SU-DHL-6 (cell line): ENCODE data around the gene KIZ.

Source experiments
- H2AFZ ChIP-seq: fragments of 200-600 bp; sonication (generic); 2 replicates; pipeline ENCODE4 v1.6.1; 2014; ENCODE audit warnings: low read depth, mild to moderate bottlenecking, moderate library complexity, mixed read lengths, antibody characterized with exemption, low read length; ENCODE audit not compliant: severe bottlenecking
- H3F3A ChIP-seq: fragments of 200-600 bp; shearing (Covaris generic); 2 replicates; pipeline ENCODE4 v1.6.0; 2016; ENCODE audit warnings: antibody characterized with exemption, mild to moderate bottlenecking; ENCODE audit not compliant: insufficient read depth
- H3K27ac ChIP-seq: fragments of 200-600 bp; sonication (generic); 2 replicates; pipeline ENCODE4 v1.5.1; 2016; ENCODE audit warnings: low read depth, mild to moderate bottlenecking, low read length, moderate library complexity, mixed read lengths
- H3K27me3 ChIP-seq: fragments of 200-600 bp; sonication (generic), shearing (Covaris generic); 2 replicates; pipeline ENCODE4 v1.6.0; 2014; ENCODE audit warnings: mild to moderate bottlenecking, low read length
- H3K36me3 ChIP-seq: fragments of 200-600 bp; sonication (generic); 2 replicates; pipeline ENCODE4 v1.6.1; 2014; ENCODE audit warnings: mild to moderate bottlenecking, low read length, mixed read lengths
- H3K4me2 ChIP-seq: fragments of 300-600, 200-600 bp; shearing (Covaris generic), sonication (generic); 2 replicates; pipeline ENCODE4 v1.6.0; 2014; ENCODE audit warnings: low read length, low read depth, mild to moderate bottlenecking; ENCODE audit not compliant: poor library complexity, severe bottlenecking
- H3K4me3 ChIP-seq: fragments of 200-600 bp; sonication (generic); 2 replicates; pipeline ENCODE4 v1.5.1; 2014; ENCODE audit warnings: antibody characterized with exemption, low read length, mild to moderate bottlenecking, mixed read lengths; ENCODE audit not compliant: insufficient read depth, poor library complexity, severe bottlenecking
- H3K79me2 ChIP-seq: fragments of 200-600 bp; sonication (generic); 2 replicates; pipeline ENCODE4 v1.6.1; 2014; ENCODE audit warnings: mild to moderate bottlenecking, low read length, moderate library complexity; ENCODE audit not compliant: insufficient read depth
- H3K9ac ChIP-seq: fragments of 200-600 bp; sonication (generic); 2 replicates; pipeline ENCODE4 v1.7.0; 2014; ENCODE audit warnings: mild to moderate bottlenecking, low read length
- H3K9me2 ChIP-seq: fragments of 200-600 bp; sonication (generic); replicated peaks from 2 replicates; pipeline ENCODE4 v1.6.1; 2014; ENCODE audit warnings: low read length; ENCODE audit not compliant: insufficient read depth
- H3K9me3 ChIP-seq: fragments of 200-600 bp; sonication (generic); 2 replicates; pipeline ENCODE4 v1.6.1; 2014; ENCODE audit warnings: low read length, mixed read lengths; ENCODE audit not compliant: insufficient read depth
- H4K20me1 ChIP-seq: fragments of 200-600 bp; sonication (generic); 2 replicates; pipeline ENCODE4 v1.6.1; 2014; ENCODE audit warnings: low read depth, mild to moderate bottlenecking, antibody characterized with exemption, low read length, moderate library complexity, mixed read lengths
- EZH2phosphoT487 ChIP-seq: fragments of 200-600 bp; sonication (generic), shearing (Covaris generic); conservative IDR thresholded peaks from 2 replicates; pipeline ENCODE4 v1.6.1; 2018; ENCODE audit warnings: mild to moderate bottlenecking, antibody characterized with exemption, low read length, moderate library complexity, mixed read lengths
- TF ChIP-seq, protein P1 (sequence below): fragments of 200-600 bp; sonication (generic); IDR thresholded peaks from one replicate; pipeline ENCODE4 v1.5.1; 2017; ENCODE audit warnings: antibody characterized with exemption, mild to moderate bottlenecking, low read length, moderate library complexity; ENCODE audit not compliant: insufficient read depth, poor library complexity, severe bottlenecking

The KIZ gene

DNA sequence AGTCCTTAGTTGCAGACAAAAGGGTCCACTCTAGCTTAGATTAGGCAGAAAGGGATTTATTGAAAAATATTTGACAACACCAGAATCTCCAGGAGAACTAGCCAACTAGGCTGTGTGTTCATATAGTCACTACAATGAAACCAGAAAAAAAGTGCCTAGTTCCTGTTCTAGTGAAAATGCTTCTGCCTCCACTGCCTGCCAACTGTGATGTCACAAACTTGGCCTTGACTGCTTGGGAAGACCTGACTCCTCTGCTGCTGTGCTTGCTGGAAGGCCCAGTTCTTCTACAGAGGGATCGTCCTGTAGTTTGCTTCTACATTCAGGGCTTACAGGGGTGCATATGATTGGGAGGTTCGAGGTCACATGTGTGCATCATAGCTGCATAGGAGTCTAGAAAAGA is 136.9 kb downstream of the KIZ start:
- H2AFZ ChIP-seq = no peak overlapping the region
- H3K27me3 ChIP-seq = no peaks in the 10 kb centered on the region
- no peak overlapping the region for H3K27ac ChIP-seq
- no peaks in the 10 kb centered on the region for H3F3A ChIP-seq
- H3K4me3 ChIP-seq = no peak overlapping the region
- H3K4me2 ChIP-seq = no peak overlapping the region
- TF ChIP-seq, protein P1, sequence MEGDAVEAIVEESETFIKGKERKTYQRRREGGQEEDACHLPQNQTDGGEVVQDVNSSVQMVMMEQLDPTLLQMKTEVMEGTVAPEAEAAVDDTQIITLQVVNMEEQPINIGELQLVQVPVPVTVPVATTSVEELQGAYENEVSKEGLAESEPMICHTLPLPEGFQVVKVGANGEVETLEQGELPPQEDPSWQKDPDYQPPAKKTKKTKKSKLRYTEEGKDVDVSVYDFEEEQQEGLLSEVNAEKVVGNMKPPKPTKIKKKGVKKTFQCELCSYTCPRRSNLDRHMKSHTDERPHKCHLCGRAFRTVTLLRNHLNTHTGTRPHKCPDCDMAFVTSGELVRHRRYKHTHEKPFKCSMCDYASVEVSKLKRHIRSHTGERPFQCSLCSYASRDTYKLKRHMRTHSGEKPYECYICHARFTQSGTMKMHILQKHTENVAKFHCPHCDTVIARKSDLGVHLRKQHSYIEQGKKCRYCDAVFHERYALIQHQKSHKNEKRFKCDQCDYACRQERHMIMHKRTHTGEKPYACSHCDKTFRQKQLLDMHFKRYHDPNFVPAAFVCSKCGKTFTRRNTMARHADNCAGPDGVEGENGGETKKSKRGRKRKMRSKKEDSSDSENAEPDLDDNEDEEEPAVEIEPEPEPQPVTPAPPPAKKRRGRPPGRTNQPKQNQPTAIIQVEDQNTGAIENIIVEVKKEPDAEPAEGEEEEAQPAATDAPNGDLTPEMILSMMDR = no peak
- TF ChIP-seq EZH2phosphoT487 = no peak
- H3K36me3 ChIP-seq = no peaks in the 10 kb centered on the region
- no peaks in the 10 kb centered on the region for H4K20me1 ChIP-seq
- H3K79me2 ChIP-seq = no peaks in the 10 kb centered on the region
- no peaks in the 10 kb centered on the region for H3K9me2 ChIP-seq
- H3K9me3 ChIP-seq = 0 out of 2 replicates have a peak, but pooled peaks cover 4% of the 10 kb centered on the region
- H3K9ac ChIP-seq = no peak overlapping the region

DNA sequence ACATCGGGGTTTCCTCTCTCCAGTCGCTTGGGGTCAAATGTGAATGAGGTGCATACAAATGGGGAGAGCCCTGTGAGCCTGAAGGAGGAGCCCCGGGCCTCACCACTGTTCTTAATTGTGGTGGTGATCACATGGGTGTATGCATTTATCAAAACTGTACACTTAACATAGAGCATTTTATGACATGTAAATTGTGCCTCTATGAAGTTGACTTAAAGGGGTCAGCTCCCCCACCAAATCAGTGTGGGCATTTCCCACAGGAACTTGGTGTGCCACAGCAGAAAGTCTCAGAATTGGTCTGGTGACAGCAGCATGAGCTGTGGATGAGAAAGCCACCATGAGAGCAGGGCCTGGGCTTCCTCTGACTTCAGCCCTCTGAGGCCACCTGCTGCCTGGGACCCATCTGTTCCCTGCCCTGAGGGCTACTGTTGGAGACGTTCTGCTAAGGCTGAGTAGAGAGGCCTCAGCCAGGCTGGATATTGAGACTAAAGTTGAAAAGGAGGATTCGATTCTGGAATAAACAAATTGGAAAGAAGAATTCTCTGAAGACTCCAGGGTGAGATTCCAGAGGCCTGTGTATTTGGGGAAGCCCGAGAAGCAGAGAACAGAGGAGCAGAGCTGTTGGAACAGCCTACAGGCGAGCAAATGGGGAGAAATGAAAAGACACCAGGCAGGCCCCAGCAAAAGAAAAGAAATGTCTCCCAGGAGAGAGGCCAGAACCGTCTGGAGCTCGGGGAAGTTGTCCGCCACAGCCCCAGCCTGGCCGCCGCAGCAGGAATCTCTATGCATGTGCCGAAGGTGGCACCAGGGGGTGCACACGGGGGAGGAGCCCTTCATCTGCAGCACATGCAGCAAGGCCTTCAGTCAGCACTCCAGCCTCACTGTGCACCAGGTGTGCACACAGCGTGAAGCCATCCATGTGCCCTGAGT is 139.6 kb downstream of the KIZ start:
- Histone ChIP-seq H3K4me3 (no peak overlapping the region), H3K27ac (no peak overlapping the region), H3K27me3 (no peaks in the 10 kb centered on the region), H4K20me1 (no peaks in the 10 kb centered on the region), H3K9ac (no peak overlapping the region), H2AFZ (no peak overlapping the region), H3K9me3 (0 out of 2 replicates have a peak, but pooled peaks cover 2% of the 10 kb centered on the region), H3K79me2 (no peaks in the 10 kb centered on the region), H3K9me2 (no peaks in the 10 kb centered on the region), H3F3A (no peaks in the 10 kb centered on the region), H3K4me2 (no peak overlapping the region), H3K36me3 (no peaks in the 10 kb centered on the region)
- TF ChIP-seq EZH2phosphoT487 = no peak
- TF ChIP-seq, protein P1 = no peak

DNA sequence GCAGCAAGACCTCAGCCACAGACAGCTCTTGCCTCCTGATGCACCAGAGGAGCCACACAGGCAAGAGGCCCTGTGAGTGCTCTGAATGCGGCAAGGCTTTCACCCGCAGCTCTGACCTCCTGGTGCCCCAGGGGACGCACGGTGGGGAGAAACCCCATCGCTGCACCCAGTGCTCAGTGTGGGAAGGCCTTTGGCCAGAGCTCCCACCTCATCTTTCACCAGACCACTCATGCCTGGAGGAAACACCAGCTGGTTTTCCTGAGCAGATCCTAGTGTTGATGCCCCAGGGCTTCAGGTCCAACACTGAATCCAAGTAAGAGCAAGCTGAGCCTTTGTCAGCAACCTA is 140.3 kb downstream of the KIZ start:
- Histone ChIP-seq H3K36me3 (no peaks in the 10 kb centered on the region), H3K9me2 (no peaks in the 10 kb centered on the region), H3K4me3 (no peak overlapping the region), H3F3A (no peaks in the 10 kb centered on the region), H4K20me1 (no peaks in the 10 kb centered on the region), H3K9me3 (no peaks in the 10 kb centered on the region), H3K27me3 (no peaks in the 10 kb centered on the region), H3K4me2 (no peak overlapping the region), H3K9ac (no peak overlapping the region), H3K79me2 (no peaks in the 10 kb centered on the region), H3K27ac (no peak overlapping the region), H2AFZ (no peak overlapping the region)
- TF ChIP-seq EZH2phosphoT487 = no peak
- TF ChIP-seq, protein P1 = no peak
